ENCODE data around the gene CSK.

DNA sequence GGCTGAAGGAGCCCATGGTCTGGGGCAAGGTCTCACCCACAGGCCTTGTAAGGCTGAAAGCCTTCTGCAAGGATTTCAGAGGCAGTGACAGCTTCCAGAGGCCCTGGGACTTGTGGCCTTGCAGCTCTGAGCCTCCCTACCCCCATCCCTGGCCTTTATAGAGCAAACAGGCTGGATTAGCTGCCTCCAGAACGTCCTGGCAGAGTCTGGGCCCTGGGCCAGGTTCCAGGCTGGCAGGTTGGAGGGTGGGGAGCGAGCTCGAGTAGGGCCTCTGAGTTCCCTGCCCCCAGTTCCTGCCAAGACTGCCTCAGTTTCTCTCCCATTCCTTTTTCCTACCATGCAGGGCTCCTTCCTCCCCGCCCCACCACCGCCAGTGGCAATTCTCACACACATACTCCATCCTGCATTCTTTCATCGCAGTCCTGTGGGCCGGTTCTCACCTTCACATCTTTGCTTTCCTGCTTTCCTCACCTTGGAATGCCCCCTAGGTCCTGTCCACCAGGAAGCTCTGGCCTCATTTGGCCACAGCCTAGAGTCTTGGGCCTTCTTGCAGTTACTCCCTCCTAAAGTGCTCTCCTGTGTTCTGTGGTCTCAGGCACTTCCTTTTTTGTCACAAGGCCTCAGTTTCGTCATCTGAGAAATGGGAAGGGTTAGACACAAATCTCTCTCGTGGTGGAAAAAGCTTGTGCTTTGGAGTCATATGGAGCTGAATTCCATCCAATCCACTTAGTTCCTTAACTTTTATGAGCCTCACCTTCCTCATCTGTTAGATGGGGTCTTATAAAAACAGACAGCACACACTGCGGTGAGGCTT lies 33.4 kb downstream of the CSK start:
- TF ChIP-seq, protein P1, sequence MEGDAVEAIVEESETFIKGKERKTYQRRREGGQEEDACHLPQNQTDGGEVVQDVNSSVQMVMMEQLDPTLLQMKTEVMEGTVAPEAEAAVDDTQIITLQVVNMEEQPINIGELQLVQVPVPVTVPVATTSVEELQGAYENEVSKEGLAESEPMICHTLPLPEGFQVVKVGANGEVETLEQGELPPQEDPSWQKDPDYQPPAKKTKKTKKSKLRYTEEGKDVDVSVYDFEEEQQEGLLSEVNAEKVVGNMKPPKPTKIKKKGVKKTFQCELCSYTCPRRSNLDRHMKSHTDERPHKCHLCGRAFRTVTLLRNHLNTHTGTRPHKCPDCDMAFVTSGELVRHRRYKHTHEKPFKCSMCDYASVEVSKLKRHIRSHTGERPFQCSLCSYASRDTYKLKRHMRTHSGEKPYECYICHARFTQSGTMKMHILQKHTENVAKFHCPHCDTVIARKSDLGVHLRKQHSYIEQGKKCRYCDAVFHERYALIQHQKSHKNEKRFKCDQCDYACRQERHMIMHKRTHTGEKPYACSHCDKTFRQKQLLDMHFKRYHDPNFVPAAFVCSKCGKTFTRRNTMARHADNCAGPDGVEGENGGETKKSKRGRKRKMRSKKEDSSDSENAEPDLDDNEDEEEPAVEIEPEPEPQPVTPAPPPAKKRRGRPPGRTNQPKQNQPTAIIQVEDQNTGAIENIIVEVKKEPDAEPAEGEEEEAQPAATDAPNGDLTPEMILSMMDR (conservative IDR thresholded peaks at IDR 0.05; ENCODE audit: low read depth, low read length), result no peak
- no peak for TF ChIP-seq EZH2 (IDR thresholded peaks at IDR 0.05; ENCODE audit: borderline replicate concordance, low read depth, low read length, poor library complexity, severe bottlenecking)
